ENCODE results near the gene STAT6. TPM values are rescaled to one million over a fixed set of nuclear protein-coding genes. Genes with fewer than 3 reads are reported as not detected.

STAT6 gene
- total RNA-seq, 2 donors from 2014 or later = 52.7 to 82.4 TPM

- Histone ChIP-seq H3K27me3 (no peaks in the 10 kb centered on the region), H3K36me3 (replicated peaks in 1 of 2; ENCODE audit: insufficient read depth in 1 of 2, low read depth in 2 of 2) (peaks cover 0 to 3% of the 10 kb centered on the region in 2 donors), H3K27ac (no peak overlapping the region), H3K4me1 (peaks cover 9% of the 10 kb centered on the region), H3K4me3 (no peak overlapping the region), H3K9me3 (no peaks in the 10 kb centered on the region)
- ATAC-seq (no peak), DNase-seq (no peak)
- WGBS, 2 donors = 81 to 84% methylated on average over 2 of the region's 2 CpGs
- intact Hi-C loops (cut with DNase I) = loop anchor here (5.0 kb wide), 1 partner anchor 35 kb away; no protein-coding TSS in a partner anchor
- no peak for TF ChIP-seq POLR2A (IDR thresholded peaks at IDR 0.05)
- TF ChIP-seq CTCF (IDR thresholded peaks at IDR 0.05) = no peak
These were observed 38.5 kb downstream of the STAT6 start for GRCh38 chr12:57072661-57073060.

- ATAC-seq (peak; percentile 99), DNase-seq (peak; percentile 69 to 88 (median 76))
- Histone ChIP-seq H3K9me3 (no peaks in the 10 kb centered on the region), H3K4me1 (peaks cover 7% of the 10 kb centered on the region), H3K27ac (peak overlapping the region in 3 of 4 donors; percentile 1 to 60 (median 24)), H3K27me3 (no peaks in the 10 kb centered on the region), H3K4me3 (no peak overlapping the region), H3K36me3 (replicated peaks in 1 of 2; ENCODE audit: insufficient read depth in 1 of 2, low read depth in 2 of 2) (peaks cover 0 to 3% of the 10 kb centered on the region in 2 donors)
- 26 to 28% methylated on average over 3 of the region's 3 CpGs for WGBS, 2 donors
- no peak for TF ChIP-seq POLR2A (IDR thresholded peaks at IDR 0.05)
- TF ChIP-seq CTCF (IDR thresholded peaks at IDR 0.05) = peak; percentile 70 to 96 (median 92)
- intact Hi-C loops (cut with DNase I) = loop anchor here (5.0 kb wide), 2 partner anchors 48 to 123 kb away; no protein-coding TSS in a partner anchor
These were observed 41.6 kb downstream of the STAT6 start for GRCh38 chr12:57069523-57069922.

- 82 to 90% methylated on average over 2 of the region's 2 CpGs for WGBS, 2 donors
- H3K4me1 ChIP-seq = peaks cover 7% of the 10 kb centered on the region
- no peak for DNase-seq
- H3K27me3 ChIP-seq = no peaks in the 10 kb centered on the region
- intact Hi-C loops (cut with DNase I) = loop anchor here (5.0 kb wide), 2 partner anchors 51 to 126 kb away; no protein-coding TSS in a partner anchor
- H3K9me3 ChIP-seq = no peaks in the 10 kb centered on the region
- no peak for TF ChIP-seq CTCF (IDR thresholded peaks at IDR 0.05)
- TF ChIP-seq POLR2A (IDR thresholded peaks at IDR 0.05) = no peak
- H3K36me3 ChIP-seq (replicated peaks in 1 of 2; ENCODE audit: insufficient read depth in 1 of 2, low read depth in 2 of 2) = peaks cover 0 to 2% of the 10 kb centered on the region in 2 donors
- no peak for ATAC-seq
- H3K27ac ChIP-seq = no peak overlapping the region
- no peak overlapping the region for H3K4me3 ChIP-seq
These were observed 44.9 kb downstream of the STAT6 start for GRCh38 chr12:57066245-57066644.

- no peak overlapping the region for H3K27ac ChIP-seq
- intact Hi-C loops (cut with DNase I) = no loop called here
- WGBS, 2 donors = 73 to 77% methylated on average over 5 of the region's 5 CpGs
- H3K4me1 ChIP-seq = no peaks in the 10 kb centered on the region
- no peak for TF ChIP-seq CTCF (IDR thresholded peaks at IDR 0.05)
- no peaks in the 10 kb centered on the region for H3K36me3 ChIP-seq (replicated peaks in 1 of 2; ENCODE audit: insufficient read depth in 1 of 2, low read depth in 2 of 2)
- no peaks in the 10 kb centered on the region for H3K27me3 ChIP-seq
- H3K9me3 ChIP-seq = no peaks in the 10 kb centered on the region
- ATAC-seq = no peak
- H3K4me3 ChIP-seq = no peak overlapping the region
- no peak for DNase-seq
These were observed 47.0 kb downstream of the STAT6 start for GRCh38 chr12:57063991-57064685.

GRCh38 chr12:57058454-57058853 lies 52.7 kb downstream of the STAT6 start:
- 75 to 90% methylated on average over 1 of the region's 1 CpG for WGBS, 2 donors
- H3K27me3 ChIP-seq = no peaks in the 10 kb centered on the region
- intact Hi-C loops (cut with DNase I) = no loop called here
- H3K9me3 ChIP-seq = no peaks in the 10 kb centered on the region
- H3K4me3 ChIP-seq = no peak overlapping the region
- no peak for ATAC-seq
- no peak overlapping the region for H3K27ac ChIP-seq
- no peaks in the 10 kb centered on the region for H3K4me1 ChIP-seq
- no peaks in the 10 kb centered on the region for H3K36me3 ChIP-seq (replicated peaks in 1 of 2; ENCODE audit: insufficient read depth in 1 of 2, low read depth in 2 of 2)
- DNase-seq = no peak
- TF ChIP-seq CTCF (IDR thresholded peaks at IDR 0.05) (no peak), POLR2A (IDR thresholded peaks at IDR 0.05) (no peak)
